Stimulated activated CD4-positive, alpha-beta T cell treated with anti-CD3 and anti-CD28 coated beads, TNF-alpha, amount 100 ng/mL, for 24 hours (primary cell): ENCODE measurements around the gene PRR19.

Experiments used
- DNase-seq, 3 experiments: peaks; one replicate each; pipeline ENCODE4 v3.0.0-alpha.2; 2020; ENCODE audit warnings: low read depth in 3 of 3

The PRR19 gene

DNA sequence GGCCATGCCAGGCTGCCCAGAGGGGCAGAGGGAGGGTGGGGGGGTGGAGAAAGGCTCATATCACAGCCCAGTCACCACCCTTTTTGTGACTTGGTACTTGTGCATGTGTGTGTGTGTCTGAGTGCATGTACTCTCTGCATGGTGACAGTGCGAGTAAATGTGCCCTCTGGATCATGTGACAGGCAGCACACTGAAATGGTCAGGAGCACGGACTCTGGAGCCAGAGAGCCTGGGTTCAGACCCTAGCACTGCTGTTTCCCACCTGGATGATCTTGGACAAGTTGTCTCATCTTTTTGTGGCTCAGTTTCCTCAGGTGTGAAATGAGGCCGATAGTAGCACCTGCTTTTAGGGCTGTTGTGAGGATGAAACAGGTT is 30.9 kb upstream of the PRR19 start:
- no peak for DNase-seq

DNA sequence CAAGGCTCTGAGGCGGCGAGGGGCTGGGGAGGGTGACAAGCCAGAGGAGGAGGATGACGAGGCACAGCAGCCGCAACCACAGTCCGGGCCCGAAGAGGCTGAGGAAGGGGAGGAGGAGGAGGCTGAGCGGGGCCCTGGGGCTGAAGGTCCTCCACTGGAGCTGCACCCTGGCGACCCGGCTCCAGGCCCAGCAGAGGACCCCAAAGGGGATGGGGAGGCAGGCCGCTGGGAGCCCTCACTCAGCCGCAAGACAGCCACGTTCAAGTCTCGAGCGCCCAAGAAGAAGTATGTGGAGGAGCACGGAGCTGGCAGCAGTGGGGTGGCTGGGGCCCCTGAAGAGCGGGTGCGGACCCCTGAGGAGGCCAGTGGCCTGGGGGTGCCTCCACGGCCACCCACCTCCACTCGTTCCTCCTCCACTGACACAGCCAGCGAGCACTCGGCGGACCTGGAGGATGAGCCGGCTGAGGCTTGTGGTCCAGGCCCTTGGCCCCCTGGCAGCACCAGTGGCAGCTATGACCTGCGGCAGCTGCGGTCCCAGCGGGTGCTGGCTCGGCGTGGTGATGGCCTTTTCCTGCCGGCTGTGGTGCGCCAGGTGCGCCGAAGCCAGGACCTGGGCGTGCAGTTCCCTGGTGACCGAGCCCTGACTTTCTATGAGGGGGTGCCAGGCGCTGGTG is 29.9 kb upstream of the PRR19 start:
- DNase-seq, result no peak

DNA sequence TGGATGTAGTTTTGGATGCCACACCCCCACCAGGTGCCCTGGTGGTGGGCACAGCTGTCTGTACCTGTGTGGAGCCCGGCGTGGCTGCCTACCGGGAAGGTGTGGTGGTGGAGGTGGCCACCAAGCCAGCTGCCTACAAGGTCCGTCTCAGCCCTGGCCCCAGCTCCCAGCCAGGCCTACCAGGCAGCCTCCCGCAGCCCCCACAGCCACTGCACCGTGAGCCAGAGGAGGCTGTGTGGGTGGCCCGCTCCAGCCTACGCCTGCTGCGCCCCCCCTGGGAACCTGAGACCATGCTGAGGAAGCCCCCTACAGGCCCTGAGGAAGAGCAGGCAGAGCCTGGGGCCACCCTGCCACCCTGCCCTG is 29.4 kb upstream of the PRR19 start:
- no peak for DNase-seq

DNA sequence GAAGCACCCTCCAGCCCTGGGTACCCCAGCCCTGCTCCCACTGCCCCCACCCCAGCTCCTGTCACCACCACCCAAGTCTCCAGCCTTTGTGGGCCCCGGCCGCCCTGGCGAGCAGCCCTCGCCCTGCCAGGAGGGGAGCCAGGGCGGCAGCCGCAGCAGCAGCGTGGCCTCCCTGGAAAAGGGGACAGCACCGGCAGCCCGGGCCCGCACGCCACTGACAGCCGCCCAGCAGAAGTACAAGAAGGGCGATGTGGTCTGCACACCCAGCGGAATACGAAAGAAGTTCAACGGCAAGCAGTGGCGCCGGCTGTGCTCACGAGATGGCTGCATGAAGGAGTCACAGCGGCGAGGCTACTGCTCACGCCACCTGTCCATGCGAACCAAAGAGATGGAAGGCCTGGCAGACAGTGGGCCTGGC is 28.9 kb upstream of the PRR19 start:
- DNase-seq, result no peak

DNA sequence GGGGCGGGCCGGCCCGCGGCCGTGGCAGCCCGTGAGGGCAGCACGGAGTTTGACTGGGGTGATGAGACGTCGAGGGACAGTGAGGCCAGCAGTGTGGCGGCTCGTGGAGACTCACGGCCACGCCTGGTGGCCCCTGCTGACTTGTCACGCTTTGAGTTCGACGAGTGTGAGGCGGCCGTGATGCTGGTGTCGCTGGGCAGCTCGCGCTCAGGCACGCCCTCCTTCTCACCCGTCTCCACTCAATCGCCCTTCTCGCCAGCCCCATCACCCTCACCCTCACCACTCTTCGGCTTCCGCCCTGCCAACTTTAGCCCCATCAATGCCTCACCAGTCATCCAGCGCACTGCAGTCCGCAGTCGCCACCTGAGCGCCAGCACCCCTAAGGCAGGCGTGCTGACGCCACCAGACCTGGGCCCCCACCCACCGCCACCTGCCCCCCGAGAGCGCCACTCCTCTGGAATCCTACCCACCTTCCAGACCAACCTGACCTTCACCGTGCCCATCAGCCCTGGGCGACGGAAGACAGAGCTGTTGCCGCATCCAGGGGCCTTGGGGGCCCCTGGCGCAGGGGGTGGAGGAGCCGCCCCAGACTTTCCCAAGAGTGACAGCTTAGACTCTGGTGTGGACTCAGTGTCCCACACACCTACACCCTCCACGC is 28.4 kb upstream of the PRR19 start:
- no peak for DNase-seq

DNA sequence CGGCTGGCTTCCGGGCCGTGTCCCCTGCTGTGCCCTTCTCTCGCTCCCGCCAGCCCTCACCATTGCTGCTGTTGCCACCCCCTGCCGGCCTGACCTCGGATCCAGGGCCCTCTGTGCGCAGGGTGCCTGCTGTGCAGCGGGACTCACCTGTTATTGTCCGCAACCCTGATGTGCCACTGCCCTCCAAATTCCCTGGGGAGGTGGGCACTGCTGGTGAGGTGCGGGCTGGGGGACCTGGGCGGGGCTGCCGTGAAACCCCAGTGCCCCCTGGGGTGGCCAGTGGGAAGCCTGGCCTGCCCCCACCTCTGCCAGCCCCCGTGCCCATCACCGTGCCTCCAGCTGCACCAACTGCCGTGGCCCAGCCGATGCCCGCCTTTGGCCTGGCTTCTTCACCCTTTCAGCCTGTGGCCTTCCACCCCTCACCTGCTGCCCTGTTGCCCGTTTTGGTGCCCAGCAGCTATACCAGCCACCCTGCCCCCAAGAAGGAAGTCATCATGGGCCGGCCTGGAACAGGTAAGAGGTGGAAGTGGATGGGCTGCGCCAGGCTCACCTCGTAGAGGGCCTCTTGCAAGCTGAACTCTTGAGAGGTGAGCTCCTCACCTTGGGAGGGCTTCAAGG is 27.8 kb upstream of the PRR19 start:
- no peak for DNase-seq

DNA sequence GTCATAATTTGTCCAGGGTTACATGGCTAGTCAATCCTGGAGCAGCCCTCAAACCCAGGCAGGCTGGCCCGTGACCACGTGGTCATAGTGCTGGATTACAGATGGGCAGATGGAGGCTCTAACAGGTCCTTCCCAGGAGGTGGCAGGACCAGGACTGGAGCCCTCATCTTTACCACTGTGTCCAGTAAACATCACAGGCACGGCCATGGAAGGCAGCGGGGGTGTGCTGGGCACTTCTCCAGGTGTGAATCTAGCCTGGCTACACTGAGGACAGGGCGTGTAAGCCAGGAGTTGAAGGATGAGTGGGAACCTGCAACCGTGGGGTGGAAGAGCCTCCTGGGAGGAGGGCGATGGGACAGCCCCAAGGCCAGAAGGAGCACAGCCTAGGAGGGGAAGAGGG is 26.8 kb upstream of the PRR19 start:
- no peak for DNase-seq

DNA sequence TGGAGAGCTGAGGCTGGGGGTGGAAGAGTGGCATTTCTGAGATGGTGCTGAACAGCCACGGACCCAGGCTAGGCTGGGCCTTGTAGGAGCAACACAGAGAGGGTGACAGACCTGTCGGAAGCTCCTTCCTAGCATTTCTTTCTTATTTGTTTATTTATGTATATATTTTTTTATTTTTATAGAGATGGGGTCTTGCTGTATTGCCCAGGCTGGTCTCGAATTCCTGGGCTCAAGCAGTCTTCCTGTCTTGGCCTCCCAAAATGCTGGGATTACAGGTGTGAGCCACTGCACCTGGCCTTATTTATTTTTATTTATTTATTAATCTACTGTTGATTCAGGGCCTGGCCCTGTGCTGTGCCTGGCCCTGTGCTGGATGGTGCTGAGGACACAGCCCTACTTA is 26.4 kb upstream of the PRR19 start:
- no peak for DNase-seq

DNA sequence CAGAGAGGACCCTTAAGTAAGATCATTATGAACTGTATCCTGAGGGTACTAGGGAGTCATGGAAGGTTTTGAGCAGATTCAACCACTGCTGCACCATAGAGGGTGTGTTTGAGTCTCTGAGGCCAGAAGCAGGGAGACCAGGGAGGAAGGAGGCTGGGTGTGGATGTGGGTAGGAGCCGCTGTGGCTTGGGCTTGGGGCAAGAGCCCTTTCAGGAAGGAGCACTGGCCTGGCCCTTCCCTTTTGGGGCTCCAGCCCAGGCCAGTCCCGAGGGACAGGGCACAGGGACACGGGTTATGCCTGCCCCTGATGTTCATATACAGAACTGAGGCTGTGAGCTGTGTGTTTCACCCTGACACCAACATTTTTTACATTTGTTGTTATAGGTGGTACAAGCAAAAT is 25.6 kb upstream of the PRR19 start:
- DNase-seq, result no peak

DNA sequence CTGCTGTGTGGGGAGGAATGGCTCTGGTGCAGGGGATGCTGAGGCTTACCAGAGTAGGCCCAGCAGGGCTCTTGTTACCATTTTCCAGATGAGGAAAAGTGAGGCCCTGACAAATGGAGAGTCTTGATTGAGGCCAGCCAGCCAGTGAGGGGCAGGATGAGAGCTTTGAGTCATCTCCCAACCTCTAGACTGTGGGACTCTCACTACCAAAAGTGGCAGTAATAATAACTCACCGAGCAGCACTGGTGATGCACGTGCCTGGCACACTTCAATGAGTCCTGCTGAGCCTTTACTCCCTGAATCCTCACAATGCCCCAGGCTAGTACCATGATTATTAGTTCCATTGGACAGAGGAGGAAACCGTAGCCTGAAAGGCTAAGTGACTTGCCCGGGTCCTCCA is 25.1 kb upstream of the PRR19 start:
- DNase-seq, result no peak

DNA sequence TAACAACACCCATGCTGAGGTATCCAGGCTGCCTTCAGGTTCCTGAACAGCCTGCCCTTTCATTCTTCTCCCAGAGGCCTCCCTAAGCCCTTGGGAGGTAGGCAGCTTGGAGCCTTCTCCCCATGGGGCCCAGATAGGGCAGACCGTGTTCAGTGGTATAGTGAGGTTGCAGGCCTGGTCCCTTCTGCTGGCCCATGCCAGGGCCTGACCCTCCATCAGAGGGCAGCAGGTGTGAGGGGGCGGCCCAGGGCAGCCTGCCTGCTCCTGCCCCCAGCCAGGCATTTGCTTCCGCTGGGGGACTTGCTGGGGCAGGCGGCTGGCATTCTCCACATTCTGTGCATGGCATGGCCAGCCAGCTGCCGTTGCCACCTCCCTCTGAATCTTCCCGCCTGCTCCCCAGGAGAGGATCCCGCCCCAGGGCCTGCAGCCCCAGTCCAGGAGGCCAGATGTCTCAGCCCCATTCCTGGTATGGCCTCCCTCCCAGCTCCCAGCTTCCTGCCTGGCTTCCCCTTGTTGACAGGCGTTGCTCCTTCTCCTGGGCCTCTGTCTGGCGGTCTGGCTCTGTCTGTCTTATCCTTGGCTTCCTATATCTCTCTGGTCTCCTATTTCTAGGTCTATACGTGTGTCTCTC is 24.0 kb upstream of the PRR19 start:
- no peak for DNase-seq

DNA sequence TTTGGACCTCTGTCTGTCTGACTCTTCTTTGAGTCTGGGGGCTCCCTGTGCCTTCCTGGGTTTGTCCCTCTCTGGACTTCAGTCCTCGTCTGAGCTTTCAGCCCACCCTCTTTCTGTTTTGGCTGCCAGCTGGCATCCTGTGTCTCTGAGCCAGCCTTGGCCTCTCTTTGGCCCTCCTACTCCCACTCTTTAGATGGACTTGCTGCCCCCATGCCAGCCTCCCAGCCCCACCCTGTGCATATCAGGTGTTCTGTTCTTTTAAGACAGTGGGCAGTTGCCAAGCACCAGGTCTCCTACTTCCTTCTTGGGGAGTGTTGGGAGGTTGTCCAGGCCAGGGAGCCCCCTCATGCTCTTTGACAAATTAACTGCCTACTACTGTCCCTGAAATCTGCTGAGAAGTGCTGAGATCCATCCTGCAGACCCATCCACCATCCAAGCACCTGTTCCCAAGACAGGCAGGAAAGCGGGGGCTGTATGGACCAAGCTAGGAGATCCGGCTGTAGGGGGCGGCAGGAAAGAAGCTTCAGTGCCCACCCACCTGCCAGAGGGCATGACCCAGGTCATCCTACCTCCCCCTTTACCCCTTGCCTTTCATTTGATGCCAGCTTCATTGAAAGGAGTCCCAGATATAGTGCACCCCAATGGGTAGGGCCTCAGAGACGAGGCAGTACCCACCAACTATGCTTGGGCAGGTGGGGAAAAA is 23.3 kb upstream of the PRR19 start:
- DNase-seq, result no peak

DNA sequence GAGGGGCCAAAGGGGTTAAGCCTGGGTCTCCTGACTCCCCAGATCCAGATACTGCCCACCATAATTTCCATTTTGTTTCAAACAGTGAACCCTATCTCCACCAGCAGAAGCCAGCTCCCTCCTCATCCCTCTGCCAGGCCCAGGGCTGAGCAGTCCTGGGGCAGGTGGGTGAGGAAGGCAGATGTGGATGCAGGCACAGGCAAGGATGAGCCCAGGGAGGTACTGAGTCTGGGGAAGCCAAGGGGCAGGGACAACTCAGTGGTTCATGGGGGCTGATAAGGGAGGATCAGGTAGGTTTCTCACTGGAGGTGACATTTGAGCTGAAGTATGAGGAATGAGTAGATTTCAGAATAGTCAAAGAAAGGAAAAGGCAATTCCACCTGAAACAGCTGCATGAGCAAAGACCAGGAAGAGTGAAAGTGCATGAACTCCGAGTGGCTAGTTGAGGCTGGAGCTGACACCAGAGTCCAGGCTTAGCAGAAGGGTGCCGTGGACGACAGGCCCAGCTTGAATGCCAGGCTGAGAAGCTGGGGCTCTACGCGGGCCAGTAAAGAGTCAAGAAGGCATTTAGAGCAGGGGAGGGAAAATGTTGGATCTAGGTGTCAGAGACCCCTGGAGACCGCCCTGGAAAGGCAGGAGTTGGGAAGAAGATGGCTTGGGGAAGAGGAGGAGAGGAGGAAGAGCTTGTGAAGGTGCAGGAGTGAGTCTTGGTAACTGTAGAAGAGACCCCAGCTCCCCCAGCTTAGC is 22.6 kb upstream of the PRR19 start:
- DNase-seq, result no peak

DNA sequence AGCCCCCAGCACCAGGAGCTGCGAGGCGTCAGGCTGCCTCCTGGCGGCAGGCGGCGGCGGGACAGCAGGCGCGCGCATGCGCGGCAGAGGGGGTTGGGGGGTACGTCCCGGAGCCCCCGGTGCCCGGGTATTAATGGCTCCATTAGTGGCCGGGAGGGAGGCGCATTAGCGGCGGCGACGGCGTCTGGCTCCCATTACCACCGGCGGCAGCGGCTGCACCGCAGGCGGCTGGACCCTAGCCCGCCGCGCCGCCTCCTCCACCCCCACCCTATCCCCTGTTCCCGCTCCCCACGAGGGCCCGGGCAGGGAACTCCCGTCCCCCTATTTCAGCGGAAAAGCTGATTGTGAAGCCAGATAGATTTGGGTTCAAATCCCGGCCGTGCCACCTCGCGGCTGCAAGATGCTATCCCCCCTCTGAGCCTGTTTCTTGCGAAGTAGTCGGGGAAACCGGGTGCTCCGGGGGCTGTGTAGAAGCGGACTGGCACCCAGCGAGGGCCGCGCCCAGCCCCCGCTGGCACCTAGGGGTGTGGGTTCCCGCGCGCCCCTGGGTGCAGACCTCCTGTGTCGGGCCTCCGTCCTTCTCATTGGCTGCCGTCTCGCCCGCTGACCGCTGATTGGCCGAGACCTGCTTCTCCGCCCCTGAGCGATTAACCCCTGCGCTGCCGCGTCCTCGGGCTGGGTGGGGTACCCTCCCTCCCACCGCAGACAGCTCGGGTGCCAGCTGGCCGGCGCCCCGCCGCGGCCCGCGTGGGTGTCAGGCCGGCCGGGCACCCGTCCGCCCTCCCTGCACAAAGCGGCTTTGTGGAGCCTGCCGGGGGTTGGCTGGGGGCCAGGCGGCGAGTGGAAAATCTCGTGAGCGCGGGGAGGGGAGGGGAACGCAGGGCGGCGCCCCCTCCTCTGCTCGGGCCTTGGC is 21.8 kb upstream of the PRR19 start:
- DNase-seq, result peak; percentile 65 to 89 (median 73)

DNA sequence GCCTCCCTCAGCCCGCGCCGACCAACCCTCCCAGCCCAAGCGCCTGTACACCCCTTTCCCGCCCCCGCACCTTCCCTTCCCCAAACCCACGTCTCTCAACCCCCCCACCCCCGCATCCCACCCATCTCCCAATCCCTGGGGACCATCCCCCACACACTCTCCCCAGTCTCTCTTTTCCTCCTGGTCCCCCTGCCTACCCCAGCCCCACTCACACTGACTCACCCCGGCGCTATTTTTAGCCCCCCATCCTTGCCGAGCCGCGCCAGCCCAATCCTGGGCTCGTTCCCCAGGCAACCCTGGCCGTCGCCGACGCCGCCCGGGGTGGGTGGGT is 21.2 kb upstream of the PRR19 start:
- no peak for DNase-seq

DNA sequence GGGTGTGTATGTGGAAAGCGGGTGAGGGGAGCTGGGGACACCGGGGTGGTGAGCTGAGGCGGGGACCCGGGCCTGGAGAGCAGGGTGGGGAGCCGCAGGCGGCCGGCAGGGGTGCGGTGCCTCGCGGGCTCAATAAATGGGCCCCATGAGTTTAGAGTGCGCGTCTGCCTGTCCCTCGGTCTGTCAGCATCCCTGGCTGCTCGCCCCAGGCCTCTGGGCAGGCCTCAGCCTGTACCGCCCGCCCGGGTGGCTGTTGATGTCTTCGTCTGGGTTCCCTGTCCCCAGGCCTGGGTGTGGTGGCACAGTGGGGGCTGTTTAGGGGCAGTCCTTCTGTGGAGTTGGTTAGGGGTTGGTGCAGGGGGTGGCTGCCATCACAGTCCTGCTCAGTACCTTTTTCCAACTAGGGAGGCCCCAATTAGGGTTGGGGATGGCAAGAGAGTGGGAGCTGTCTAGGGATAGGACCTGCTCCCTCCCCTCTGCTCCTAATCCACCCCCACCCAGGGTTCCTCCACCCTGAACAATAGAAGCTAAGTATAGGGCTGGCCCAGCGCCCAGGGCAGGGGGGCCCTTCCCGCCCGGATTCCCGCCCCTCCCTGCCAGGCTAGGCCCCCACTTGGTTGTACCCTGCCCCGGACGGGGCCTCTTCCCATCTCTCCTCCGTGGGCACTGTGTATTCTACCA is 20.6 kb upstream of the PRR19 start:
- DNase-seq, result no peak

DNA sequence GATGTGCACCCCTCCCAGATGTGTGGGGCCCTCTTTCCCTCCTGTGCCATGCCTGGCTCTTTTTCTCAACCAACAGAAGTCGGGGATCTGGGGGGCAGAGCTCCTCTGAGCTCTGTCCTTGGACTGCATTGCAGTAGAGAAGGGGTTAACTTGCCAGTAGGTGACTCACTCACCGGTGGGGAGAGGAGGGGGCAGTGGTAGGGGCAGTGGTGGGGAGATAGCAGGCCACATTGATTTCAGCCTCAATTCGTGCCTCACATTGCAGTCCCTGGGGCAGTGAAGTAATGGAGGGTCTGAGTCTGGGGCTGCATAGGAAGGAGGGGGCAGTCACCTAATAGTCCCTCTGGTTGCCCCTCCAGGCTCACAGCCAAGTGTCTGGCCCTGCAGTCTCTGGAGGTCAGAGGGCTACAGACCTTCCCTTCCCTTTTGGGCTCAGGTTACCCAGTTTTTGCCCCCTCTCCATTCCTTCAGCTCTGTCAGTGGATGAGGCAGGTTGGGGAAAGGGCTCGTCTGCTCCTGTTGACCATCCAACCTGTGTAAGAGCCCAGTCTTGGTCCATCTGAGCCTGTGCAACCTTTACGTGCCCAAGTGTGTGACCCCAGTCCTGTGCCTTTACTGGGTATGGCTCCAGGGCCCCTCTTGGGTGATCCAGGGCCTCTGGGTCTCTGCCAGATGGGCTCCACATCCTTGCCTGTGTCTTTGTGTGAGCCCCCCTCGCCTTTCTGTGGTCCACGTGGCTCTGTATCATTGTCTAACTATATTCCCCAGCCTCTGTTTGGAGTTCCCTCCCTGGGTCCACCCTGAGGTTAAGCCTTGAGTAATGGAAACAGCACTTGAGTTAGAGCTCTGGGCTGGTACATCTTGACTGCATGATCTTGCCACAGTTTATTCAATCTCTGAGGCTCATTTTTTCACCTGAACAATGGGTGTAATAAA is 19.8 kb upstream of the PRR19 start:
- no peak for DNase-seq

DNA sequence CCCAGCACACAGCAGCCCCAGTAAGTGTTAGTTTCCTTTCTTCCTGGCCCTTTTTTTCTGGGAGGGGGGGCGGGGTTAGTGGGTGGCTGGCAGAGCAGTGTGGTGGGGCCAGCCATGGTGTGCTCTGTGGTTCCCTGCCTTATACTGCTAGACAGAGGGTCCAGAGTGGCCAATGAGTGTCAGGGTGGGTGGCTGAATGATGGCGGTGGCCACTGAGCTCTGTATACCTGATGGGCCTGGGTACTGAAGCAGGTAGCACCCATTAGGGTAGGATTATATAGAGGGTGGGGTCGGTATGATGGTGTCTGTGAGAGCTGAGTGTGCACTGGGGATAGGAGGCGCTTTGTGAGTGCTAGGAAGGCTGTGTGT is 19.1 kb upstream of the PRR19 start:
- DNase-seq, result no peak
